Uterus (tissue), 4 donors: ENCODE data around the gene CD8B2. TPM values are rescaled to one million over a fixed set of nuclear protein-coding genes. Genes with fewer than 3 reads are reported as not detected.

Experiments used
- DNase-seq, 2 donors: peaks; one replicate each; pipeline ENCODE4 v3.0.0-alpha.2; 2019 to 2020
- H3K27ac ChIP-seq, 2 donors: fragments of 200-600 bp; sonication (generic); 1 replicate in 1 of 2; 2 replicates in 1 of 2; pipeline ENCODE4 v1.5.1; 2016 to 2018
- H3K27me3 ChIP-seq, 2 donors: fragments of 200-600 bp; sonication (generic); one replicate each; pipeline ENCODE4 v1.5.1; 2018 to 2019; ENCODE audit warnings: control low read depth in 1 of 2
- H3K36me3 ChIP-seq, 2 donors: fragments of 200-600 bp; sonication (generic); one replicate each; pipeline ENCODE4 v1.5.1; 2019; ENCODE audit warnings: control low read depth in 1 of 2
- H3K4me1 ChIP-seq, 2 donors: fragments of 200-600 bp; sonication (generic); one replicate each; pipeline ENCODE4 v1.5.1; 2018 to 2019; ENCODE audit warnings: control low read depth in 1 of 2
- H3K4me3 ChIP-seq, 2 donors: fragments of 200-600 bp; sonication (generic); 1 replicate in 1 of 2; 2 replicates in 1 of 2; pipeline ENCODE4 v1.5.1; 2018 to 2019; ENCODE audit warnings: mild to moderate bottlenecking in 1 of 2
- H3K9me3 ChIP-seq, 2 donors: fragments of 200-600 bp; sonication (generic); one replicate each; pipeline ENCODE4 v1.5.1; 2019; ENCODE audit warnings: control low read depth in 1 of 2
- POLR2A ChIP-seq, 2 donors: fragments of 450-650 bp; IDR thresholded peaks; one replicate each; pipeline ENCODE4 v1.6.1; 2016; ENCODE audit warnings: antibody characterized with exemption in 2 of 2, mild to moderate bottlenecking in 1 of 2, moderate library complexity in 1 of 2
- intact Hi-C: fragments of 100-400 bp; cut with DNase I; formaldehyde crosslinking; loops from one replicate; pipeline ENCODE4 v1.15.1; 2023; ENCODE audit warnings: low total_unique reads
- total RNA-seq, 4 donors: library from RNA; depleted of rRNA in 3 of 4; stranded (reverse); fragments of >200 nt in 3 of 4; gene quantifications; one replicate each; pipeline versions ENCODE4 v1.1.0 to v1.2.4, GENCODE V29; 2014 to 2023
- TF ChIP-seq, protein P1 (sequence below), 4 experiments: fragments of 200-600 bp in 2 of 4; fragments of 450-650 bp in 2 of 4; sonication (generic) in 2 of 4; IDR thresholded peaks; one replicate each; pipeline ENCODE4 v1.5.1; 2016 to 2019; ENCODE audit warnings: antibody characterized with exemption in 4 of 4, mild to moderate bottlenecking in 2 of 4, moderate library complexity in 1 of 4
- donor health status: DM: yes; HTN: yes; CAD: no.

Gene CD8B2
- total RNA-seq, 4 donors from 2014 or later = 0.07 TPM; not detected in 3

DNA sequence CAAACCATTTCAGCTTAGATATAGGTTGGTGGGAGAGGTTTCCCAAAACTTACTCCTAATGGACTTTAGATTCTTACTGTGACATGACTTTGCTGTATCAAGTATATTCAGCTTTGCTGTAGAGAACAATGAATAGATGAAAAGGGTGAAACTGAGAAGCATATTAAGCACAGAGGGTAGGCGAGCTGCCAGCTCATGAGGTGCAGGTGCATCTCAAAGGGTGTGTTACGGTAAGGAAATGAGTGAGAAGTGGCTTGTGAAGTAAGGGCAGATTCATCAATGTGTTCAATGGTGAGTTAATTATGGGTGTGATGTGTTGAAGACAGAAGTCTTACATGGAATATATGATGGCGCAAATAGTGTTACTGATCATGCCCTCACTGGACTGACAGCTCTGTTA is 49.3 kb downstream of the CD8B2 start:
- no peaks in the 10 kb centered on the region for H3K4me1 ChIP-seq
- intact Hi-C loops = no loop called here
- H3K27me3 ChIP-seq = no peaks in the 10 kb centered on the region
- no peaks in the 10 kb centered on the region for H3K9me3 ChIP-seq
- H3K27ac ChIP-seq = no peak overlapping the region
- H3K4me3 ChIP-seq = no peak overlapping the region
- H3K36me3 ChIP-seq = no peaks in the 10 kb centered on the region
- no peak for TF ChIP-seq POLR2A (IDR thresholded peaks at IDR 0.05)
- TF ChIP-seq, protein P1, sequence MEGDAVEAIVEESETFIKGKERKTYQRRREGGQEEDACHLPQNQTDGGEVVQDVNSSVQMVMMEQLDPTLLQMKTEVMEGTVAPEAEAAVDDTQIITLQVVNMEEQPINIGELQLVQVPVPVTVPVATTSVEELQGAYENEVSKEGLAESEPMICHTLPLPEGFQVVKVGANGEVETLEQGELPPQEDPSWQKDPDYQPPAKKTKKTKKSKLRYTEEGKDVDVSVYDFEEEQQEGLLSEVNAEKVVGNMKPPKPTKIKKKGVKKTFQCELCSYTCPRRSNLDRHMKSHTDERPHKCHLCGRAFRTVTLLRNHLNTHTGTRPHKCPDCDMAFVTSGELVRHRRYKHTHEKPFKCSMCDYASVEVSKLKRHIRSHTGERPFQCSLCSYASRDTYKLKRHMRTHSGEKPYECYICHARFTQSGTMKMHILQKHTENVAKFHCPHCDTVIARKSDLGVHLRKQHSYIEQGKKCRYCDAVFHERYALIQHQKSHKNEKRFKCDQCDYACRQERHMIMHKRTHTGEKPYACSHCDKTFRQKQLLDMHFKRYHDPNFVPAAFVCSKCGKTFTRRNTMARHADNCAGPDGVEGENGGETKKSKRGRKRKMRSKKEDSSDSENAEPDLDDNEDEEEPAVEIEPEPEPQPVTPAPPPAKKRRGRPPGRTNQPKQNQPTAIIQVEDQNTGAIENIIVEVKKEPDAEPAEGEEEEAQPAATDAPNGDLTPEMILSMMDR (IDR thresholded peaks at IDR 0.05) = no peak
- DNase-seq = no peak

DNA sequence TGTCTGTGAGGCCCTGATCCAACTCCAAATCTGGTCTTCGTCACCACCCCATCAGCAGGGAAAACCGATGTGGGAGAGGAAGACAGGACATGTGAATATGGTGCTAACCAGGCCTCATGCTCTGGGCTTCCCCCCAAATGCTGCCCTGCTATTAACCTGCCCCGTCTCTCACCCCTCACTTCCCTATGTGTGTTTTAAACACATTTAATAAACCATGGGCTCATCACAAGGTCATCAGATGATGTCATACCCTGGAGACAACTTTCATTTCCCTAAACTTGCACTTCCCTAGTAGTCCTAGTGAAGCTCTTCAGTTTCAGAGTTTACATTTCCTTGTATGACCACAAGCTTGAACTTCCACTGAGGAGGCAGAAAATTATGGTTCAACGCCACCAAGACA is 49.9 kb downstream of the CD8B2 start:
- no peak for DNase-seq
- H3K4me3 ChIP-seq = no peak overlapping the region
- no peaks in the 10 kb centered on the region for H3K4me1 ChIP-seq
- TF ChIP-seq, protein P1 (IDR thresholded peaks at IDR 0.05) = no peak
- no peak for TF ChIP-seq POLR2A (IDR thresholded peaks at IDR 0.05)
- no peaks in the 10 kb centered on the region for H3K27me3 ChIP-seq
- no peak overlapping the region for H3K27ac ChIP-seq
- no peaks in the 10 kb centered on the region for H3K36me3 ChIP-seq
- no peaks in the 10 kb centered on the region for H3K9me3 ChIP-seq
- intact Hi-C loops = no loop called here

DNA sequence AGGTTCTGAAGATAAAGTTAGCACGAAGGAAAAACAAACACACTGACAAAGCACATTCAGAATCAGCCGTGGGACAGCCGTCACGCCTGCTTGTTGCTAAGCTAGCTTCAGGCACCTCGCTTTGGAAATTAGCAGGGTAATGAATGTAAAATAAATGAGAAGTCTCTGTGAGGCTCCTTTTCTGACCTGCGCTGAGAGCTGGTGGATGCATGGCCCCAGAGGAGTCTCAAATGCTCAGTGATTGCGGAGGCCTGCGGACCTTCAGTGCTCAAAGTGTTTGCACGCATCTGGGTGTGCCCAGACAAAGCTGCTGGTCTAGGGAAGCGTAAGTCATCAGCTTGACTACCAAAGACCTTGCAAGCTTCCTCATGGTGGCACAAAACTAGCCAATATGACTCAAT is 50.6 kb downstream of the CD8B2 start:
- no peaks in the 10 kb centered on the region for H3K36me3 ChIP-seq
- no peaks in the 10 kb centered on the region for H3K9me3 ChIP-seq
- H3K27me3 ChIP-seq = no peaks in the 10 kb centered on the region
- intact Hi-C loops = no loop called here
- no peak for DNase-seq
- H3K27ac ChIP-seq = no peak overlapping the region
- no peaks in the 10 kb centered on the region for H3K4me1 ChIP-seq
- TF ChIP-seq, protein P1 (IDR thresholded peaks at IDR 0.05) = no peak
- TF ChIP-seq POLR2A (IDR thresholded peaks at IDR 0.05) = no peak
- H3K4me3 ChIP-seq = no peak overlapping the region

DNA sequence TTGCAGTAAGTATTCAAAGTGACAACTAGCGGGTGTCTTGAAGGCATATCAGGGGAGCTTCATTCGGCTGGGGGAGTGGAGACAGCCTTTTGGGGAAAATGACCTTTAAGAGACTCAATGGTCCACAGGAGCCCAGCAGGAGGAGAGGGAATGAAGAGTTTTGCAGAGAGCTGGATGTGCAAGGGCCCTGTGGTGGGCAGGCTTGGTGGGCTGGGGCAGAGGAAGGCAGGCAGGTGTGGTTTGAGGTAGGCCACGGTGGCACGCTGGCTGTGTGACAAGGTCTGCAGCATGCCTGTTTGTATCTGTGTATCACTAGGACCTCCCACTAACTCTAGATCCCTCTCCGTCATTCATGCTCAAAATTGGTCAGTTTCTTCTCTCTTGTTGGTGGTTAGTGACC is 53.7 kb downstream of the CD8B2 start:
- Histone ChIP-seq H3K27me3 (no peaks in the 10 kb centered on the region), H3K36me3 (no peaks in the 10 kb centered on the region), H3K27ac (no peak overlapping the region), H3K4me3 (no peak overlapping the region), H3K9me3 (no peaks in the 10 kb centered on the region), H3K4me1 (no peaks in the 10 kb centered on the region)
- DNase-seq = no peak
- intact Hi-C loops = loop anchor here (10.0 kb wide), 1 partner anchor 436 kb away; no protein-coding TSS in a partner anchor
- TF ChIP-seq, protein P1 (IDR thresholded peaks at IDR 0.05) = no peak
- no peak for TF ChIP-seq POLR2A (IDR thresholded peaks at IDR 0.05)

DNA sequence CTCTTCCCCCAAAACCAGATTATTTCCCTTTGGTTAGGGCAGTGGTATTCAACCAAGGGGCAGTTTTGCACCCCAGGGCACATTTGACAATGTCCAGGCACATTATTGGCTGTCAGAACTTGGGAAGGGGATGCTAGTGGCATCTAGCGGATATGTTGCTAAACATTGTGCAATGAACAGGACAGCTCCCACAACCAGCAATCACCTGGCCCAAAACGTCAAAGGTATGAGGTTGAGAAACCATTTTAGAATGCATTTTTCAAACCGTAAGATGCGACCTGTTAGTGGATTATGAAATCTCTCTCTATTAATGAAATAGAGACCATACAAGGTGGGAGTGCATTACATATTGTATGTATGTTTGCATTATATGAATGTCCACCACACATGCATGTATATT is 54.2 kb downstream of the CD8B2 start:
- H3K4me1 ChIP-seq = no peaks in the 10 kb centered on the region
- H3K4me3 ChIP-seq = no peak overlapping the region
- H3K9me3 ChIP-seq = no peaks in the 10 kb centered on the region
- no peak overlapping the region for H3K27ac ChIP-seq
- no peak for TF ChIP-seq POLR2A (IDR thresholded peaks at IDR 0.05)
- TF ChIP-seq, protein P1 (IDR thresholded peaks at IDR 0.05) = no peak
- H3K36me3 ChIP-seq = no peaks in the 10 kb centered on the region
- intact Hi-C loops = loop anchor here (10.0 kb wide), 1 partner anchor 437 kb away; no protein-coding TSS in a partner anchor
- DNase-seq = no peak
- H3K27me3 ChIP-seq = no peaks in the 10 kb centered on the region
